Right lung (tissue), 5 donors: ENCODE results near the gene TOM1. TPM values are rescaled to one million over a fixed set of nuclear protein-coding genes. Genes with fewer than 3 reads are reported as not detected.

Experiments
- DNase-seq, 2 donors: peaks; one replicate each; pipeline ENCODE4 v3.0.0-alpha.2; 2013
- polyA plus RNA-seq, 5 donors: library from polyadenylated mRNA; unstranded; fragments of 120-200 nt; gene quantifications; one replicate each; pipeline versions ENCODE4 v1.2.1 to v1.2.3, GENCODE V29; 2013; ENCODE audit warnings: inconsistent platforms in 1 of 5, low replicate concordance in 1 of 5; ENCODE audit not compliant: insufficient read length in 5 of 5, insufficient read depth in 1 of 5

TOM1 gene
- polyA plus RNA-seq, 5 donors, result 25.4 to 35.5 (median 29.0) TPM

GRCh38 chr22:35305525-35306070 is 5.9 kb downstream of the TOM1 start:
- DNase-seq, result no peak

- no peak for DNase-seq
Measured at GRCh38 chr22:35306350-35306967, 6.8 kb downstream of the TOM1 start.

- DNase-seq, result no peak
Measured at GRCh38 chr22:35307372-35307771, 7.7 kb downstream of the TOM1 start.

GRCh38 chr22:35307892-35308291 is 8.2 kb downstream of the TOM1 start:
- DNase-seq, result no peak

- DNase-seq, result no peak
Measured at GRCh38 chr22:35308480-35309021, 8.9 kb downstream of the TOM1 start.

- no peak for DNase-seq
Measured at GRCh38 chr22:35310556-35311550, 11.2 kb downstream of the TOM1 start.

- no peak for DNase-seq
Measured at GRCh38 chr22:35311551-35311999, 11.9 kb downstream of the TOM1 start.

GRCh38 chr22:35312198-35313059 is 12.7 kb downstream of the TOM1 start:
- no peak for DNase-seq

- no peak for DNase-seq
Measured at GRCh38 chr22:35313311-35314121, 13.8 kb downstream of the TOM1 start.

GRCh38 chr22:35314161-35314942 is 14.7 kb downstream of the TOM1 start:
- DNase-seq, result no peak

GRCh38 chr22:35315141-35315854 is 15.6 kb downstream of the TOM1 start:
- no peak for DNase-seq

GRCh38 chr22:35315855-35316745 is 16.4 kb downstream of the TOM1 start:
- DNase-seq, result no peak

- no peak for DNase-seq
Measured at GRCh38 chr22:35316751-35317150, 17.1 kb downstream of the TOM1 start.

GRCh38 chr22:35317680-35318290 is 18.1 kb downstream of the TOM1 start:
- no peak for DNase-seq

- DNase-seq, result no peak
Measured at GRCh38 chr22:35318346-35319215, 18.9 kb downstream of the TOM1 start.

- DNase-seq, result no peak
Measured at GRCh38 chr22:35319244-35319985, 19.7 kb downstream of the TOM1 start.
